GM12878 (cell line): ENCODE results near the gene CASP8. TPM values are rescaled to one million over a fixed set of nuclear protein-coding genes. Genes with fewer than 3 reads are reported as not detected.

Experiments
- ATAC-seq: fragments of 200-7000 bp; cut with Tn5 transposase; 3 replicates; pipeline ENCODE4 v1.9.1; 2020; ENCODE audit warnings: mild to moderate bottlenecking, moderate library complexity
- BruUV-seq: library from RNA; stranded (reverse); fragments of 400-500 nt; replicated peaks from 2 replicates; lab custom pipeline; 2021; lab: Mats Ljungman, UMichigan
- CTCF ChIA-PET: fragments of 300-600 bp; sonication (Branson Sonifier 250); formaldehyde crosslinking; extraction: SDS; loops from one replicate; lab custom pipeline; 2021; ENCODE audit warnings: inconsistent platforms; lab: Yijun Ruan, JAX
- POLR2A ChIA-PET: fragments of 350-600 bp; formaldehyde crosslinking; extraction: SDS; loops from one replicate; lab custom pipeline; 2021; ENCODE audit warnings: inconsistent platforms; lab: Charles Lee
- RAD21 ChIA-PET: fragments of 300-600 bp; sonication (Branson Sonifier 250); formaldehyde crosslinking; loops from one replicate; lab custom pipeline; 2023; ENCODE audit warnings: antibody characterized with exemption; ENCODE audit not compliant: unreplicated experiment; lab: Charles Lee
- SMC1A ChIA-PET: fragments of 300-600 bp; sonication (Branson Sonifier 250); formaldehyde crosslinking; loops from one replicate; lab custom pipeline; 2023; ENCODE audit not compliant: unreplicated experiment, uncharacterized antibody; lab: Charles Lee
- DNase-seq: peaks from one replicate; pipeline ENCODE4 v3.0.0-alpha.2; 2011; ENCODE audit warnings: low read depth, low spot score
- FAIRE-seq: peaks from 3 replicates; lab custom pipeline; 2011; peaks lifted over from hg19 to GRCh38; lab: Jason Lieb, UNC
- H2AFZ ChIP-seq: 2 replicates; pipeline ENCODE4 v1.6.0; 2011; ENCODE audit warnings: low read depth, low read length, control low read depth; ENCODE audit not compliant: control insufficient read depth
- H3K27ac ChIP-seq: 2 replicates; pipeline ENCODE4 v1.5.1; 2011; ENCODE audit warnings: control low read depth; ENCODE audit not compliant: control insufficient read depth, insufficient read depth
- H3K27me3 ChIP-seq, 2 experiments: replicated peaks in 1 of 2; 2 replicates each; pipeline versions ENCODE4 v1.6.0 to v1.6.1; 2011; ENCODE audit warnings: low read length in 1 of 2; ENCODE audit not compliant: control insufficient read depth in 2 of 2, insufficient read depth in 2 of 2
- H3K36me3 ChIP-seq, 2 experiments: 2 replicates each; pipeline ENCODE4 v1.5.1; 2011; ENCODE audit warnings: low read length in 1 of 2; ENCODE audit not compliant: control insufficient read depth in 2 of 2, insufficient read depth in 2 of 2
- H3K4me1 ChIP-seq: 2 replicates; pipeline ENCODE4 v1.6.1; 2011; ENCODE audit warnings: mild to moderate bottlenecking, low read length, moderate library complexity, mixed read lengths; ENCODE audit not compliant: control insufficient read depth, insufficient read depth
- H3K4me2 ChIP-seq: 2 replicates; pipeline ENCODE4 v1.6.0; 2011; ENCODE audit warnings: control low read depth; ENCODE audit not compliant: control insufficient read depth, insufficient read depth
- H3K4me3 ChIP-seq: fragments of 200-600 bp; sonication (generic); 2 replicates; pipeline ENCODE4 v1.5.1; 2016
- H3K79me2 ChIP-seq: 2 replicates; pipeline ENCODE4 v1.6.0; 2011; ENCODE audit warnings: low read length; ENCODE audit not compliant: control insufficient read depth, insufficient read depth
- H3K9ac ChIP-seq: 2 replicates; pipeline ENCODE4 v1.8.0; 2011; ENCODE audit warnings: low read length, control low read depth, mixed read lengths; ENCODE audit not compliant: control insufficient read depth, insufficient read depth
- H3K9me3 ChIP-seq: replicated peaks from 3 replicates; pipeline ENCODE4 v1.5.1; 2011; ENCODE audit warnings: mild to moderate bottlenecking, low read length; ENCODE audit not compliant: control insufficient read depth, insufficient read depth
- H4K20me1 ChIP-seq: 2 replicates; pipeline ENCODE4 v1.6.0; 2011; ENCODE audit not compliant: control insufficient read depth, insufficient read depth
- CBX3 ChIP-seq: fragments of 200-600 bp; sonication (generic); IDR thresholded peaks from 2 replicates; pipeline ENCODE4 v1.6.1; 2016; ENCODE audit warnings: low read depth, borderline replicate concordance
- CBX5 ChIP-seq: sonication (generic); IDR thresholded peaks from 2 replicates; pipeline ENCODE4 v1.6.1; 2016; ENCODE audit warnings: low read depth, moderate library complexity, mild to moderate bottlenecking, inconsistent platforms
- EP300 ChIP-seq, 2 experiments: fragments of 150-350 bp in 1 of 2; IDR thresholded peaks; 2 replicates each; pipeline ENCODE4 v1.6.1; 2011 to 2012; ENCODE audit warnings: low read depth in 2 of 2, low read length in 2 of 2, borderline replicate concordance in 1 of 2, improper control_type of control experiment in 1 of 2, inconsistent platforms in 1 of 2; ENCODE audit not compliant: control insufficient read depth in 1 of 2
- MEF2B ChIP-seq: fragments of 450-650 bp; IDR thresholded peaks from 2 replicates; pipeline ENCODE4 v1.6.1; 2018; ENCODE audit warnings: mild to moderate bottlenecking, moderate library complexity; ENCODE audit not compliant: partially characterized antibody, poor library complexity, severe bottlenecking
- MTA2 ChIP-seq: fragments of 450-650 bp; IDR thresholded peaks from 2 replicates; pipeline ENCODE4 v1.6.1; 2016; ENCODE audit warnings: low read depth, mild to moderate bottlenecking, moderate library complexity
- POU2F2 ChIP-seq: IDR thresholded peaks from 3 replicates; pipeline ENCODE4 v1.6.1; 2011; ENCODE audit warnings: low read depth, mild to moderate bottlenecking, low read length, borderline replicate concordance
- WGBS: methylation state at CpG from one replicate; pipeline ENCODE4 v1.1.6; 2016; ENCODE audit warnings: low lambda C conversion rate; ENCODE audit not compliant: insufficient replicate concordance, insufficient coverage; ENCODE audit errors: missing lambda C conversion rate; 5-methylcytosine and 5-hydroxymethylcytosine counted together
- in situ Hi-C: fragments of 300-500 bp; cut with MboI; formaldehyde crosslinking; loops from 9 replicates; pipeline ENCODE4 v1.14.3; 2018; ENCODE audit warnings: mixed read lengths
- intact Hi-C: fragments of 100-400 bp; cut with micrococcal nuclease; formaldehyde crosslinking; loops from one replicate; pipeline ENCODE4 v1.14.2; 2022; ENCODE audit not compliant: unreplicated experiment
- polyA plus RNA-seq, 11 experiments: library from polyadenylated mRNA; depleted of rRNA in 4 of 11; unstranded in 6 of 11; stranded (reverse) in 5 of 11; fragments of >200 nt; fragmentation: Nextera tagmentation in 4 of 11; fragmentation: Illumina TruSeq in 1 of 11; extraction: Ambion mirVana in 4 of 11; extraction: Trizol in 1 of 11; gene quantifications; 1 replicate in 1 of 11; 2 replicates in 10 of 11; pipeline versions ENCODE4 v1.2.1 to v1.2.3, GENCODE V29; 2011 to 2016; ENCODE audit warnings: inconsistent platforms in 2 of 11, missing spikeins in 2 of 11, low read depth in 1 of 11
- total RNA-seq, 4 experiments: library from RNA; depleted of rRNA in 3 of 4; stranded (reverse); fragments of >200 nt in 3 of 4; fragmentation: Illumina TruSeq in 1 of 4; extraction: Trizol in 1 of 4; gene quantifications; 2 replicates each; pipeline versions ENCODE4 v1.2.1 to v1.2.3, GENCODE V29; 2013 to 2021
- TF ChIP-seq, protein P1 (sequence below): fragments of 450-650 bp; IDR thresholded peaks from 2 replicates; pipeline ENCODE4 v1.6.1; 2014; ENCODE audit warnings: mild to moderate bottlenecking
- TF ChIP-seq, protein P2 (sequence below): fragments of 450-650 bp; IDR thresholded peaks from 2 replicates; pipeline ENCODE4 v1.6.1; 2017; ENCODE audit warnings: antibody characterized with exemption, mild to moderate bottlenecking, moderate library complexity
- TF ChIP-seq, protein P3 (sequence below): IDR thresholded peaks from 2 replicates; pipeline ENCODE4 v1.6.1; 2011; ENCODE audit warnings: low read depth, mild to moderate bottlenecking, low read length, moderate library complexity, borderline replicate concordance; ENCODE audit errors: extremely low read depth
- TF ChIP-seq, protein P4 (sequence below): fragments of 450-650 bp; formaldehyde crosslinking; IDR thresholded peaks from 2 replicates; pipeline ENCODE4 v1.4.0; 2020; ENCODE audit warnings: mild to moderate bottlenecking, moderate library complexity

CASP8 gene
- total and polyA plus RNA-seq, 10 of the 15 experiments (the other 5 are each of a cell fraction or from before 2014, with no cell fraction given), result 18.6 to 54.1 (median 39.9) TPM

DNA sequence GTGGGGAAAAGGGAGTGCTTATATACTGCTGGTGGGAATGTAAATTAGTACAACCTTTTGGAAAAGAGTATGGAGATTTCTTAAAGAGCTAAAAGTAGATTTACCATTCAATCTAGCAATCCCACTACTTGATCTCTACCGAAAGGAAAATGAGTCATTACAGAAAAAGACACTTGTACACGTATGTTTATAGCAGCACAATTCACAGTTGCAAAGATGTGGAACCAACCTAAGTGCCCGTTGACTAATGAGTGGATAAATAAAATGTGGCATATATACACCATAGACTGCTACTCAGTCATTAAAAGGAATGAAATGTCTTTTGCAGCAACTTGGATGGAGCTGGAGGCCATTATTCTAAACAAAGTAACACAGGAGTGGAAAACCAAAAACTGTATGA is 67.3 kb downstream of the CASP8 start (continued):
- TF ChIP-seq, protein P1, sequence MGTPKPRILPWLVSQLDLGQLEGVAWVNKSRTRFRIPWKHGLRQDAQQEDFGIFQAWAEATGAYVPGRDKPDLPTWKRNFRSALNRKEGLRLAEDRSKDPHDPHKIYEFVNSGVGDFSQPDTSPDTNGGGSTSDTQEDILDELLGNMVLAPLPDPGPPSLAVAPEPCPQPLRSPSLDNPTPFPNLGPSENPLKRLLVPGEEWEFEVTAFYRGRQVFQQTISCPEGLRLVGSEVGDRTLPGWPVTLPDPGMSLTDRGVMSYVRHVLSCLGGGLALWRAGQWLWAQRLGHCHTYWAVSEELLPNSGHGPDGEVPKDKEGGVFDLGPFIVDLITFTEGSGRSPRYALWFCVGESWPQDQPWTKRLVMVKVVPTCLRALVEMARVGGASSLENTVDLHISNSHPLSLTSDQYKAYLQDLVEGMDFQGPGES, result no peak
- no peak for TF ChIP-seq CBX5
- TF ChIP-seq, protein P2, sequence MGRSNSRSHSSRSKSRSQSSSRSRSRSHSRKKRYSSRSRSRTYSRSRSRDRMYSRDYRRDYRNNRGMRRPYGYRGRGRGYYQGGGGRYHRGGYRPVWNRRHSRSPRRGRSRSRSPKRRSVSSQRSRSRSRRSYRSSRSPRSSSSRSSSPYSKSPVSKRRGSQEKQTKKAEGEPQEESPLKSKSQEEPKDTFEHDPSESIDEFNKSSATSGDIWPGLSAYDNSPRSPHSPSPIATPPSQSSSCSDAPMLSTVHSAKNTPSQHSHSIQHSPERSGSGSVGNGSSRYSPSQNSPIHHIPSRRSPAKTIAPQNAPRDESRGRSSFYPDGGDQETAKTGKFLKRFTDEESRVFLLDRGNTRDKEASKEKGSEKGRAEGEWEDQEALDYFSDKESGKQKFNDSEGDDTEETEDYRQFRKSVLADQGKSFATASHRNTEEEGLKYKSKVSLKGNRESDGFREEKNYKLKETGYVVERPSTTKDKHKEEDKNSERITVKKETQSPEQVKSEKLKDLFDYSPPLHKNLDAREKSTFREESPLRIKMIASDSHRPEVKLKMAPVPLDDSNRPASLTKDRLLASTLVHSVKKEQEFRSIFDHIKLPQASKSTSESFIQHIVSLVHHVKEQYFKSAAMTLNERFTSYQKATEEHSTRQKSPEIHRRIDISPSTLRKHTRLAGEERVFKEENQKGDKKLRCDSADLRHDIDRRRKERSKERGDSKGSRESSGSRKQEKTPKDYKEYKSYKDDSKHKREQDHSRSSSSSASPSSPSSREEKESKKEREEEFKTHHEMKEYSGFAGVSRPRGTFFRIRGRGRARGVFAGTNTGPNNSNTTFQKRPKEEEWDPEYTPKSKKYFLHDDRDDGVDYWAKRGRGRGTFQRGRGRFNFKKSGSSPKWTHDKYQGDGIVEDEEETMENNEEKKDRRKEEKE, result no peak

DNA sequence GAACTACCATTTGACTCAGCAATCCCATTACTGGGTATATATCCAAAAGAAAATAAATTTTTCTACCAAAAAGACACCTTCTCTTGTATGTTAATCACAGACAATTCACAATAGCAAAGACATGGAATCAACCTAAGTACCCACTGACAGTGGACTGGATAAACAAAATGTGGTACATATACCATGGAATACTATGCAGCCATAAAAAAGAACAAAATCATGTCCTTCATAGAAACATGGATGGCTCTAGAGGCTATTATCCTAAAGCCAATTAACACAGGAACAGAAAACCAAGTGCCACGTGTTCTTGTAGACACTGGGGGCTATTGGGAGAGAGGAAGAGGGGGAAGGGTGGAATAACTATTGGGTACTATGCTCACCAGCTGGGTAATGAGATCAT is 69.1 kb downstream of the CASP8 start:
- ATAC-seq (no peak), DNase-seq (no peak), FAIRE-seq (no peak)
- no peak overlapping the region for H3K4me2 ChIP-seq
- H3K9ac ChIP-seq, result no peak overlapping the region
- H3K27ac ChIP-seq, result no peak overlapping the region
- H3K36me3 ChIP-seq, result no peaks in the 10 kb centered on the region
- ChIA-PET CTCF (no interaction called here), POLR2A (no interaction called here), RAD21 (no interaction called here), SMC1A (no interaction called here)
- no peak overlapping the region for H3K4me3 ChIP-seq
- 0% methylated on average over 1 of the region's 1 CpG for WGBS
- TF ChIP-seq EP300 (IDR thresholded peaks at IDR 0.05; ENCODE audit: borderline replicate concordance in 1 of 2, control insufficient read depth in 1 of 2, low read depth in 2 of 2, low read length in 2 of 2) (no peak), CBX3 (no peak), MEF2B (no peak), POU2F2 (no peak), MTA2 (no peak)
- TF ChIP-seq, protein P3, sequence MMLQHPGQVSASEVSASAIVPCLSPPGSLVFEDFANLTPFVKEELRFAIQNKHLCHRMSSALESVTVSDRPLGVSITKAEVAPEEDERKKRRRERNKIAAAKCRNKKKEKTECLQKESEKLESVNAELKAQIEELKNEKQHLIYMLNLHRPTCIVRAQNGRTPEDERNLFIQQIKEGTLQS, result no peak
- TF ChIP-seq, protein P4, sequence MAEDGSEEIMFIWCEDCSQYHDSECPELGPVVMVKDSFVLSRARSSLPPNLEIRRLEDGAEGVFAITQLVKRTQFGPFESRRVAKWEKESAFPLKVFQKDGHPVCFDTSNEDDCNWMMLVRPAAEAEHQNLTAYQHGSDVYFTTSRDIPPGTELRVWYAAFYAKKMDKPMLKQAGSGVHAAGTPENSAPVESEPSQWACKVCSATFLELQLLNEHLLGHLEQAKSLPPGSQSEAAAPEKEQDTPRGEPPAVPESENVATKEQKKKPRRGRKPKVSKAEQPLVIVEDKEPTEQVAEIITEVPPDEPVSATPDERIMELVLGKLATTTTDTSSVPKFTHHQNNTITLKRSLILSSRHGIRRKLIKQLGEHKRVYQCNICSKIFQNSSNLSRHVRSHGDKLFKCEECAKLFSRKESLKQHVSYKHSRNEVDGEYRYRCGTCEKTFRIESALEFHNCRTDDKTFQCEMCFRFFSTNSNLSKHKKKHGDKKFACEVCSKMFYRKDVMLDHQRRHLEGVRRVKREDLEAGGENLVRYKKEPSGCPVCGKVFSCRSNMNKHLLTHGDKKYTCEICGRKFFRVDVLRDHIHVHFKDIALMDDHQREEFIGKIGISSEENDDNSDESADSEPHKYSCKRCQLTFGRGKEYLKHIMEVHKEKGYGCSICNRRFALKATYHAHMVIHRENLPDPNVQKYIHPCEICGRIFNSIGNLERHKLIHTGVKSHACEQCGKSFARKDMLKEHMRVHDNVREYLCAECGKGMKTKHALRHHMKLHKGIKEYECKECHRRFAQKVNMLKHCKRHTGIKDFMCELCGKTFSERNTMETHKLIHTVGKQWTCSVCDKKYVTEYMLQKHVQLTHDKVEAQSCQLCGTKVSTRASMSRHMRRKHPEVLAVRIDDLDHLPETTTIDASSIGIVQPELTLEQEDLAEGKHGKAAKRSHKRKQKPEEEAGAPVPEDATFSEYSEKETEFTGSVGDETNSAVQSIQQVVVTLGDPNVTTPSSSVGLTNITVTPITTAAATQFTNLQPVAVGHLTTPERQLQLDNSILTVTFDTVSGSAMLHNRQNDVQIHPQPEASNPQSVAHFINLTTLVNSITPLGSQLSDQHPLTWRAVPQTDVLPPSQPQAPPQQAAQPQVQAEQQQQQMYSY (CRISPR knock-in tag), result no peak
- TF ChIP-seq, protein P1, result no peak
- intact Hi-C loops (no loop called here), in situ Hi-C loops (no loop called here)
- no peaks in the 10 kb centered on the region for H4K20me1 ChIP-seq
- H3K4me1 ChIP-seq, result no peaks in the 10 kb centered on the region
- H2AFZ ChIP-seq, result no peak overlapping the region
- no peaks in the 10 kb centered on the region for H3K27me3 ChIP-seq
- no TSS peak for BruUV-seq
- H3K79me2 ChIP-seq, result no peaks in the 10 kb centered on the region
- no peaks in the 10 kb centered on the region; the same call in 1 of the 3 replicates for H3K9me3 ChIP-seq
